C4-2B (cell line): ENCODE measurements around the gene ZFX.
"Not testable (repeated sequence)": the region's sequence is repeated elsewhere in the genome, so short reads cannot be mapped to it uniquely, and the experiment has no call there.

Experiments used
- H3K27ac ChIP-seq: fragments of 450-650 bp; 2 replicates; pipeline ENCODE4 v1.5.1; 2017
- CTCF ChIP-seq: fragments of 450-650 bp; conservative IDR thresholded peaks from 2 replicates; pipeline ENCODE4 v1.5.1; 2017; ENCODE audit warnings: mild to moderate bottlenecking
- ZFX ChIP-seq: fragments of 450-650 bp; IDR thresholded peaks from 2 replicates; pipeline ENCODE4 v1.6.1; 2017

ZFX gene

DNA sequence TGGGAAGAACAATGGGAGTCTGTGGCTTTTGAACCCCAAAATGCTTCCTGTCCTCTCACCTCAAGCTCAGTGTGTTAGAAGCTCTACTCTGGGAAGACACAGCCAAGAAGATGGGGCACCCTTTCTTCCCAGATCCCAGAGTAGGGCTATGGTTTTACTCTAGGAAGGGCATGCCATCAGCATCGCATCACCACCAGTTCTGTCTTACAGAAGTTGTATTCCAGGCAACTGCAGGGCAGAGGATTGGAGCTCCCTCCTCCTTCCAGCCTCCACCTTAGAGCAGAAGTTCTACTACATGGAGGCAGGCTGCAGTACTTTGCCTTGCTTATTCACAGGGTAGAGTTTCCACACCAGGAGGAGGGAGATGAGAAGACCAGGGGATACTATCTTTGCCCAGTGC is 18.1 kb upstream of the ZFX start:
- H3K27ac ChIP-seq, result no peak overlapping the region
- TF ChIP-seq CTCF, result no peak
- no peak for TF ChIP-seq ZFX

DNA sequence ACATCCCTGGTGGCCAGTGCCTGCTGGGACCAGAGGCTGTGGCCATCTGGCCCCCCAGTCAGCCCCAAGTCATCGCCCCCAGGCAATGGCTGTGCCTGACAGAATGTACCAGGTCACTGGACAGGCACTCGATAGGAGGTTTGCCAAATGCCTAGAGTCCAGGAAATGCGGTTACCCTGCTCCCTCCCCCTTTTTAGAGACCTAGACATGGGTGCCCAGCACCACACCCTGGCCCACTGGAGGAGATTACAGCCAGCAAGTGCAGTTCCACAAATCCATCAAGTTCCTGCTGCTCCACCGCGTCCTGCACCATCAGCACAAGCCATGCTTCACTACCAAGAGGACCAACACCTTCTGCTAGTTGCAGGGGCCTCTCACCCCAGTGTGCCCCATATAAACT is 16.2 kb upstream of the ZFX start:
- H3K27ac ChIP-seq, result no peak overlapping the region
- TF ChIP-seq ZFX (no peak), CTCF (no peak)

- not testable (repeated sequence) for H3K27ac ChIP-seq
Observed at GRCh38 chrX:24135768-24136167, 13.8 kb upstream of the ZFX start.

- H3K27ac ChIP-seq, result no peak overlapping the region
- TF ChIP-seq ZFX (no peak), CTCF (no peak)
Observed at GRCh38 chrX:24137192-24137591, 12.3 kb upstream of the ZFX start.

- H3K27ac ChIP-seq, result not testable (repeated sequence)
Observed at GRCh38 chrX:24143982-24144381, 5.5 kb upstream of the ZFX start.

DNA sequence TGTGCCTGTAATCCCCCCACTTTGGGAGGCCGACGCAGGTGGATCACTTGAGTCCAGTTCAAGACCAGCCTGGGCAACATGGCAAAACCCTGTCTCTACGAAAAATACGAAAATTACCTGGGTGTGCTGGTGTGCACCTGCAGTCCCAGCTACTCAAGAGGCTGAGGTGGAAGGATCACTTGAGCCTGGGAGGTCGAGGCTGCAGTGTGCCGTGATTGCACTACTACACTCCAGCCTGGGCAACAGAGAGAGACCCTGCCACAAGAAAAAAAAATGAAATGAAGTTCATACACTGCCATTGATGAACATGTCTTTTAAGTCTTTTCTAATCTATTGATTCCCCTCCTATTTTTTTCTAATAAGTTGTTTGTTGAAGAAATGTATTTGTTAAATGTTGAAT is 5.0 kb upstream of the ZFX start:
- H3K27ac ChIP-seq, result no peak overlapping the region
- TF ChIP-seq ZFX (no peak), CTCF (no peak)

DNA sequence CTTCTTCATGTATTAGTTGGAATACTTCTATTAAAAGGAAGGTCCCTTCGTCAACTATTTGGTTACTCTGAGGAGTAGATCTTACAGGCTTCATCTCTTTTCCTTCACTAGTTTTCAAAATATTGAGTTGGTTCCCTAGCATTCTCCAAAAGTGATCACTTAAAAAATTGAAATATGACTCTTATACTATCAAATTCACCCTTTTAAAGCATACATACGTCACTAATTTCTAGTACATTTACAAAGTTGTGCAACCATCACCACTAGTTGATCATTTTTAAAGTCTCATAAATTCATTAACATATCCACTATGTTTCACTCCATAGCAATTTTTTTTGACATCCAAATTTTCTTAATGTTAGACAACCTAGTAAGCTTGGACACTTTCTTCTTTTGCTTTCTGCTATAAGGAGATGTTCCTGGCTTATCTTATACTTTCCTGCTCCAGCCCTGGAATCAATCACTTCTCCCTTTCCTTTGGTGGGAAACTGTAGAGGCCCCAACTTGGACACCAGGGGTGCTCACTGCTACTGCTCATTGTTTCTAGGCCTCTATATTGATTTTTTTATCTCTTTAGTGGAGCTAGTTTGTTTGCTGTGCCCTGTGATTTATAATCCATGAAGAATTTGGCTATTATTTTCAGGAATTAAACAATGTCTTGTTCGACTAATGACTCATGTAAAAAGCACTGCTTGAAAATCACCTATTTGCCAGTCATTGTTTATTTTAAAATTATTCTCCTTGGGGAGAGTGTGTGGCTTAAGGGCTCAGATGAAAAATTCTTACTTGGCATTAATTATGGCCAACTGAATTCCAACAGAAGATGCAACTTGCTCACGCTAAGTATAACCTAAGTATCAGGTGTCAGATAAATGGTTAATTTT is 4.0 kb upstream of the ZFX start:
- TF ChIP-seq CTCF (no peak), ZFX (no peak)

DNA sequence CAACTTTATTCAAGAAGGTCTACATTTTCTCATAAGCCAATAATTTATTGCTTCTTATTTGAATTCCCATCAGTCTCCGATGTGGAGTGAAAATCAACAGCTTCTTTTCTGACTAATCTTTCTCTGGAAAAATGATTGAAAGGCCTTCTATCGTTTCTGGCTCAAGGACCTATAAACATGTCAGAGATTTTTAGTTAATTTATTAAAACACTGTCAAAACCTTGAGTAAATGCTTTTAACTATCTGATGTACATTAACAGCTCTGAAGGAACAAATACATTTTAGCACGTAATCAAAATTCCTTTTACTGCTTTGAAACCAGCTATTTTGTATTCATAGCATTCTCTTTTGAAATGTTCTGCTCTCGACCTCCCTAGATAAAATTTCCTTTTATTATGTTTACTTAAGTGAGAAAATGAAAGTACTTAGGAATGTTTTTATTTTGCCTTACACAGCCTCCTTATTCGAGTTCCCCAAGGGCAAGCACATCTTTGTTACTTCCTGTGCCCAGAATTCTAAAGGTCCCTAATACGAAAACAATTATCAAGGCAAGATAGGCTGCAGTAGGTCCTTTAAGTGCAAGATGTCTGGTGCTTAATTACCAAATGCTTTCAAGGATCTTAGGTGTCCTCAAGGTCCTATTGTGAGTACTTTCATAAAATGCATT is 3.1 kb upstream of the ZFX start:
- TF ChIP-seq CTCF, result no peak
- no peak for TF ChIP-seq ZFX
- H3K27ac ChIP-seq, result no peak overlapping the region

More for the DNA sequence above, 4.0 kb upstream of the ZFX start:
- no peak overlapping the region for H3K27ac ChIP-seq
